GF-D8 (cell line): ENCODE data around the gene CILP2.

ENCODE experiments used
- DNase-seq: peaks from one replicate; lab custom pipeline; 2025; lab: John Stamatoyannopoulos, UW

The CILP2 gene

DNA sequence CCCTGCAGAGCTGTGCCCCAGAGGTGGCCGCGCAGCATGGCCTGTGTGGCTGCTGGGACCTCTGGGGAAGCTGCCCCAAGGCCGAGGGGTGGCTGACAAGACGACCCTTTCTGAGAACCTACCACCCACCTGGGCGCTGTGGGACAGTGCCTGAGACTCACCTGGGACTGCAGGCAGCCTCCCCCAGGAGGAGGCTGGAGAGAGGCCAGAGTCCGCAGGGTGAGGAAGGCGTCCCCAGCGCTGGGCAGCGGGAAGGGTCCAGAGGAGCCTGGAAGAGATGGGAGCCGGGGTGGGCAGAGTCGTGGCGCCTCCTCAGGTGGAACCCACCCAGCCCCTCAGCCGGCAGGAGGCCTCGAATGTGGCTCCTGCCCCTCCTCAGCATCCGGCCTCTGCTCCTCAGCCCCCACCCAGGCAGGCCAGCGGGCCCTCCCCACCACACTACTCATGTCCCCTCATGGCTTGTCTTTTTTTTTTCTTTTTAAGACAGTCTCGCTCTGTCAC is 25.3 kb downstream of the CILP2 start:
- DNase-seq: no peak

DNA sequence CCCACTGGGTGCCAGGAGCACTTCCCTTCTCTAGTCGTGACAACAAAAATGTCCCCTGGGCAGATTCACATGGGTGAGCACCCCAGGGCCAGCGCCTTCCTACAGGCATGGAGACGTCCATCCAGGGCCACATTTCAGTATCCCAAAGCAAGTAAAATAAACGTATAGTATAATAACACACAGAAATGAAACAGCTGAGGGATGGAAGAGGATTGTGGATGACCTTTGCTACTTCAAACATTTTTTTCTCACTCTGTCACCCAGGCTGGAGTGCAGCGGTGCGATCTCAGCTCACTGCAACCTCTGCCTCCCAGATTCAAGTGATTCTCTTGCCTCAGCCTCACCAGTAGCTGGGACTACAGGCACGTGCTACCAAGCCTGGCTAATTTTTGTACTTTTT is 28.2 kb downstream of the CILP2 start:
- DNase-seq: no peak

DNA sequence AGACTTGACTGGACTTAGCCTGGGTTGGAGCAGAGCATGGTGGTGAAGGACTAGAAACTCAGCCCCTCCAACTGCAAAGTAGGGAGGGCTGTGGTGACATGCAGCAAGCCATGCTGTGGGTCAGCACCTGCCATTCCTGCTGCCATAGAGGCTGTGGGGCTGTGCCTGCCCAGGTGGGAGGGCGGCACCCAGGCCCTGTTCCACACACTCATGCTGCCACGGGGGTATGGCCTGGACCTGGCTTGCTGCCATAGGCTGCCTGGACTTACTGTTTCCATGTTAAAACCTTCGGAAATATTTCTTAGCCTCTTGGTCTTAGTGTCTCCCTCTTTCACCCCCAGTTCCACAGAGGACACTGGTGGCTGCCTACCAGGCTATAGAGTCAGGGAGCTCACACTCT is 29.3 kb downstream of the CILP2 start:
- DNase-seq: no peak

DNA sequence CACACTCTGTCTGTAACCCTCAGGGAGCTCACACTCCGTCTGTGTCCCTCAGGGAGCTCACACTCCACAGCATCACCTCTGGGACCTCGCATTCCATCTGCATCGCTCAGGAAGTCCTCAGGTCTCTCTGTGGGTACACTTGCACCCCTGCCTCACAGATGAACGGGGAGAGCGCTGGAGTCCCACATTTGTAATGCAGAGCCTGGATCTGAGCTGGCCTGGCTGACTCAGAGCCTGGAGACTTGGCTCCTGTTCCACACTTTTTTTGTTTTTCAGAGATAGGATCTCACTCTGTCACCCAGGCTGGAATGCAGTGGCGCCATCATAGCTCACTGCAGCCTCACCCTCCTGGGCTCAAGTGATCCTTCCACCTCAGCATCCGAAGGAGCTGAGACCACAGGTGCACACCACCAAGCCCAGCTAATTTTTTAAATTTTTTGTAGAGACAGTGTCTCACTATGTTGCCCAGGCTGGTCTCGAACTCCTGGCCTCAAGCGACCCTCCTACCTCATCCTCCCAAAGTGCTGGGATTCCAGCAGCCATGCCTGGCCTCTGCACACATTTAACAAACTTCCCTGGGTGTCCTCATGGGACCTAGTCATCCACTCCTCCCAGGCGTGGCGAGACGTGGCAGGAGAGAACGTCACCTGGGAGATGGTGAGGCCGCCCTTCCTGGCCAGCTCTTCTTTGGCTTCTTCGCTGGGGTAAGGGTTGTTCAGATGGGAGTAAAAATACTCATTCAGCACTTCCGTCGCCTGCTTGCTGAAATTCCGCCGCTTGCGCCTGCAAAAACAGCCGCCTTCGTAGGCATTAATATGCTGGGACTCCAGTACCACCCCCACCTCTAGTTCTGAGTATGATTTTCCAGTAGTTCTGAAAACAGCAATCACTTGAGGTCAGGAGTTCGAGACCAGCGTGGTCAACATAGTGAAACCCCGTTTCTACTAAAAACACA is 31.0 kb downstream of the CILP2 start:
- DNase-seq: no peak

DNA sequence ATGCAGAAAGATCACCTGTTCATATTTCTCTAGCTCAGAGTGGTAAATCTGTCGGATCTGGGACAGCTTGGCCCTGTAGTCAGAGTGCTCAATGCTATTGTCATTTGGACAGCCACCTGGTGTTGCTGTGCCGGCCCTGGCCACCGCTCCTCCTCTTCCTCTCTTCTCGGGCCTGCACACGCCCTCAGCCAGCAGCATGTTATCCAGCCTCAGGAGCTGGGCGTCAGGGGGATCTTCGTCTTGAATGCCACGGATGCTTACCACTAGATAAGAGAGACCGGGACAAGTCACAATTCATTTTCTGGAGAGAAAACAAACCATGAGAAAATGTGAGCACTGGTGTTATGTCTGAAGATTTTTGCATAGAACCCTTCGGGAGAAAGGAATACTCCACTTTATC is 32.5 kb downstream of the CILP2 start:
- DNase-seq: no peak

DNA sequence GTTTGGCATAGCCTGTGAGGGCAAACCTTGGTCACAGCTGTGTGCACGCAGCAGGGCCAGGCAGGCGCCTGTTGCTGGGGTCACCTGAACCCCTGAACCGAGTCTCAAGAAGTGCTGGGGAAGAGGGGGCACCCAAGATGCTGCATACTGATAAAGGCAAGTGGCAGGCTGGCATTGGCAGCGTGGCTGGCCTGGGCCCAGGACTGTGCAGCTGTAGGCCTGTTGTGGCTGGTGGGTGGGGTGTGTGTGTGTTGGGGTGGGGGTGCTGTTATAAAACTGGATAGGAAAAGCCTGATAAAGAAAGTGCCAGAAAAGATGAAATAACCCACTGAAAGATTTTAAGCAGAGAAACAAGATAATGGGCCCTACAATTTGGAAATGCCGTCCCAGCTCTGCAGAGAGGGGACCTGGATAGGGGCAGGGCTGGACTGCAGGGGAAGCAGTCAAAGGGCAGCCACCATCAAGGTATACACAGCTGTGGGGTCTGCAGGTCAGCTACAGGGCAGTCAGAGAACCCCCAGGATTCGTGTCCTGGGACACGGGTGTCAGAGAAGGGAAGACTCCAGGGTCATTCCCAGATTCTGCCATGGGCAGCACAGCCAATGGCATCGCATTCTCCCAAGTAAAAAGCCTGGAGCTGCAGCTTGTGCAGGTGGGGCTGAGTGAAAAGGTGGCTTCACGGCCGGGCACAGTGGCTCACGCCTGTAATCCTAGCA is 33.2 kb downstream of the CILP2 start:
- DNase-seq: no peak

DNA sequence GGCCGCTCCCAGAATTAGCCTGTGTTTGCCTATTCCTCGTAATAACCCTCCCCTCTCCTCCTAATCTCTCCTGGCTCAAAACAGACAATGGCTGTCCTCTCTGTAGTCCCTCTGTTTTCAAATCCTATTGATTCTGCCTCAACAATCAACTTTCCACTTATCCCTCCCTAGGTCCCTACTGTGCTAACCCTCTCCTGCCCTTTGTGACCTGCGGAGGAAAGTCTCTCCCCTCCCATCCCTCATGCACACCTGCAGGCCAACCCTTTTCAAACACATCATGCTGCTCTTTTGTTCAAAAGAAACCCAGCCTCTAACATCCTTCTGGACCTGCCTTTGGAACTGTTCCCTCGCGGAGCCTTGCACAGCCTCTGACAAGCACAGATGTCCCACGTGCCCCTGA is 37.3 kb downstream of the CILP2 start:
- DNase-seq: no peak

DNA sequence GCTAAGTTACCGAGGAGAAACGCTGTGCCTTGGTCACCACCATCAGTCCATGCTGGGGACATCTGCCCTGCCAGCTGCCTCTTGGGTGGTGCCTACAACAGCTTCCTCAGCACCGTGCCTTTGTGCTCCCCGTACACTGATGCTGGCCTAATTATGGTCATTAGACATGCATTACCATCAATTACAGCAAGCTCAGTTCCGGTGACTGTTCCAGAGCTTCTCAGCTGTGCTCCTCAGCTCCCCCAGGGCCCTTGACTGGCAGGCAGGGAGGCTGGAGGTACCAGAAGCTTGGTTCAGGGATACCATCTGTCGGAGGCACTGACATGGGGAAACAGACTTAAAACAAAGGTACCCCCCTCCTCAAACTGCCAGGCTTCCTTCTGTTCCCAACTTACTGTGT is 40.2 kb downstream of the CILP2 start:
- no peak for DNase-seq

DNA sequence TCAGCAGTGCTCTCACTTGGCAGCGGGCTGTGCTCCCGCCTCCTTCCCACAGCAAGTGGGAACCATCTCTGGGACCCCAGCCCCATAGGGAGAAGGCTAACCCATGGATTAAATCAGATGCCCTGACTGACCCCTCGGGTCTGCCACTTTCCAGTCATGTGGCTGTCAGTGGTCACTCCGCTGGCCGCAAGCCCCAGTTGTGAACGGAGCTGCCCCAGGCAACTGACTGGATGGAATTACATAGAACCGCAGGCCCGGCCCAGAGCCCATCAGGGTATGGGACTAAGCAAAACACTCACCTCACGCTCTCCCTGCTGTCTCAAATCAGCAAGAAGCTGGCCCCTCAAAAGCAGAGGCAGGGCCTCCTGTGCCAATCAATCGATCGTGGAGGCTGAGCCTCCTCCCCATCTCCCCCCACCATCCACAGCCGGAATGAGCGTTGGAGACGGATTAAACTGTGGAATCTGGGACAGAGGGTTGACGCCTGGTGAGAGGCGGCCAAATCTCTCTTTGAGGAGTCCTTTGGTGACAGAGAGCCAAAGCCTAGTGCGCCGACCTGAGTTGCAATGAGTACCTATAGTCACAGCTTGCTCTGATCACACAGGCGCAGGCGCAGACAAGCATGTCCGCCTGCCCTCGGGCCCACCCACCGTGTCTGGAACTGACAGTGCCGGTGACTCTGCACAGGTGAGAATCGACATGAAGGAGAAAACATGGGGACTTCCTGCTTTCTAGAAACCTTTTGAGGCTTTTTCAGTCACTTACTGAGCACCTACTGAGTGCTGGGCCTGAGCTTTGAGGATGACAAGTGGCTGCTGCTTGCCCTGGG is 41.7 kb downstream of the CILP2 start:
- no peak for DNase-seq

DNA sequence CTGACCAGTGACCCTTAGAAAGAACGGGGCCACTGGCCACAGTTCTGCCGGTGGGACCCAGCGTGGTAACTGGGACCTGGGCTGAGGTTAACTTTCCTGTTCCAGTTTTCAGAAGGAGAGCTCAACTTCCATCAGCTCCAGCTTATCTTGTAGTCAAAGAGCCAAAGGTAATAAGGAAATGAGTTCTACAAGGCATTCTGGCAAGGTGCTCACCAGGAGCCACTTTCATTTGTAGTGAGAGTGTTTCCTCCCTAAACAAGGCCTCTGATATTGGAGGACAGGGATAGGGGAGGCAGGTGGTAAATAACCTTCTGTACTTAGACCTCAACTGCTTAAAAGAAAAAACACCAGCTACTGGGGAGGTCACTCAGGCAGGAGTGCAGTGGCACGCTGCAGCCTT is 42.4 kb downstream of the CILP2 start:
- no peak for DNase-seq

DNA sequence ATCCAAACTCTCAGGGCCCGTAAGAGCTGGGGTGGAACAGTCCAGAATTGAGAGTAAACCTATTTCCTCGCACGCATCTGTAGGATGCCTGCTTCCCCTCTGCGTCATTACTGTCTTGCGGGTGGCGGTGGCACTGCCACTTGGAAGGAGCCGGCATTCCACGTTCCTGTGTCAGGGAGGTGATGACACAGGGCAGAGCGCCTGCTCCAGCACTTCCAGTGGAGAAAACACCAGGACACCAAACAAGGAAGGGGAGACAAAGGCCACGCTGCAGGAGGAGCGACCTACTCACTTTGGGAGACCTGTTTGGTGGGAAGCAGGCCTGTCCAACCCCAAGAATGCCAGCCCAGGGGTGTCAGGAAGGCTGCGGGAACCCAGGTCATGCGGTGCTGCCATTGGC is 43.3 kb downstream of the CILP2 start:
- DNase-seq: no peak

DNA sequence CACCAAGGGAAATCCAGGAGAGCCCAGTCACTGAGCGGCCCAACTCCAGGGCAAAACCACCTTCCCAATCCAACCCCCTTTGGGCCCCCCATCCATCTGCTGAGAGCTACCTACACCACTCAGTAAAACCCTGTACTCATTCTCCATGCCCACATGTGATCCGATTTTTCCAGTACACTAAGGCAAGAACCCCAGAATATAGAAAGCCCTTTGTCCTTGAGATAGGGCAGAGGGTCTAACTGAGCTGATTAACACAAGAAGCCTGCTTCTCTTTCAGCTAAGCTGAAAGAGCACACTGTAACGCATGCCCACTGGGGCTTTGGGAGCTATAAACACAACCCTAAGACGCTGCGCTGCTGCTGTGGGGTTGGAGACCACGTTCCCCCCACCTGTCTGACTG is 44.4 kb downstream of the CILP2 start:
- no peak for DNase-seq

DNA sequence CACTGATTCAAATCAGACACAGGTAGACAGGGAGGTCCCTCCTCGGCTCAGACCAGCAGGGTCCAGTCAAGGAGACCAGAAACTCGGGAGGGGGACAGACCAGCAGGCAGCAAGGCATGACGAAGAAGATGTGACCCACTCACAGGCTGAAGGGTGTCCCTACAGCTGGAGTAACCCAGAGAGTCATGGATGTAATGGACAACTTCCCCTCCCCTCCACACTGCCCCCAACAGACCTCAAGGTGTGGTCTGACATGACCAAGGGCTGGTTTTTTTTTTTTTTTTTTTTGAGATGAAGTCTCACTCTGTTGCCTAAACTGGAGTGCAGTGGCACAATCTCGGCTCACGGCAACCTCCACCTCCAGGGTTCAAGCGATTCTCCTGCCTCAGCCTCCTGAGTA is 46.3 kb downstream of the CILP2 start:
- DNase-seq: no peak

DNA sequence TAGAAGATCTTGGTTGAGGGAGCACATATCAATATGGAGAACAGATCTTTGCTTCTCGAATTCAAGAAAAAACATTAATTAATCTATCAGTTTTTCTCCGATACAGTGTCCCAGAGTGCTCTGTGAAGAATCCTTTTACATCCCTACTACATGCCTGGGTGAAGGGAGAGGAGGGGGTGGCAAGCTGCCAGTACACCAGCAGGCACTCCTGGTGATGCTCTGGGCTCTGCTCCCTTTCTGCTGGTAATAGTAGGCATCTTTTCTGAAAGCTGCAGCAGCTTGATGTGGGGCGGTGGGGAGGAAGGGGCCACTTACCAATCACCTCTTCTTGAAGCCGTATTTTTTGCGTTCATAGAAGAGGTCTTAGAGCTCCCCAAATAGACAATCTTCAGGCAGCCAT is 49.7 kb downstream of the CILP2 start:
- no peak for DNase-seq

DNA sequence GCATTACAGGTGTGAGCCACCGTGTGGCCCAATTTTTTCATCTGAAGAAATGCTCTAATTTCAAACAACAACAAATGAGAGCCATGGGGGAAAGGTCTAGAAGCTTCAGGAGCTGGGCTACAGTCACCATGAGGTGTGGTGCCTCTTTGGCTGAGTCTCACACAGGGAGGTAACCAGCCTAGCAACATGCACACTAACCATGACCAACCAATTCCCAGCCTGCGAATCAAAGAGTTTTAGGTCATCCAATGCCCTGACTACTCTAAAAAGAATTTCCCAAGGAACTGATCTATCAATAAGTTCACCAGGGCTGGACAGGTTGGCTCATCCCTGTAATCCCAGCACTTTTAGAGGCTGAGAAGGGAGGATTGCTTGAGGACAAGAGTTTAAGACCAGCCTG is 50.5 kb downstream of the CILP2 start:
- no peak for DNase-seq

DNA sequence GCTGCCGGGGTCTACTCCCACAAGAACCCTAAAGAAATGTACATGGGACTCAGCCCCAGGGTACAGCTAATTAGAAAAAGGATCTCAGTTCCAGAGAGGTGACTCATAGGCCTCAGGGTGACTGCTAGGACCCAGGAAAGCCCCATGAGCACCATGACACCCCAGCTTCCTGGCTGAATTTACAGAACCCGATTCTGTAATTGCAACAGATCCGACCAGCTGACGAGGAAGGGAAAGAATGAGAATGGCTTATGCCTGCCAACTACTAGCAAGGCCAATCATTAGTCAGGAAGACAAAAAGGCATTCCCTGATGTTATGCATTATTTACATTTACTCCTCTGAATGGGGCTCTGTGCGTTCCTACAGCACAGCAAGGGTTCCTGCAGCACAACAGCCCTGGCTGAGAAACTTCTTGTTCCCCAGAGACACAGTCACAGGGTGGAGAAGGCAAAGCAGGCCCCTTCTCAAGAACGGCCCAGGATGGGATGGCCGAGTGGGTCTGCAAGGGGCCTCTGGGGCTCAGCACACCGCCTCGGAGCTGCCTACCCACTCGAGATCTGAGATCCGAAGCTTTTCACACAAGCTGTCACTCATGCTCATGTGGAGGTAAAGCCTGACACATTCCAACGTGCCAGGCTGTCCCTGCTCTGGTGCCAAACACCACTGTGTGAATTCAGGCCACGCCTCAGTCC is 53.2 kb downstream of the CILP2 start:
- peak; percentile 12 for DNase-seq

DNA sequence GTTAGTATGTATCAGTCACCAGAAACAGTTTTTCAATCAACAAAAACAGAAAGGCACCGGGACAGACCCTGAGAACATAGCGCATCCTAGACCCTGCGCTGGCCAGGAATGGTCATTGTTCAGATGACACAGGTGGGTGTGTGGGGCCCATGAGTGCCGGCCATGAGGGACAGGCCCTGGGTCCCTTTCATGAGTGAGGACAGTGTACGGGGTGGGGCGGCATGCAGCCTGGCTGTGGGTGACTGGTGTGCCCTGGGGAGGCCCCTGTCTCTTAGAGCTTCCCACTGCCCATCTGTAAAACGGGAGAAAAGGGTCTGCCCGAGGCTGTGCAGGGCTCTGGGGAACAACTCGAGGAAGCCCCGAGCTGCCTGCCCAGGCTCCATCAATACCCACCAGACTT is 54.6 kb downstream of the CILP2 start:
- no peak for DNase-seq

DNA sequence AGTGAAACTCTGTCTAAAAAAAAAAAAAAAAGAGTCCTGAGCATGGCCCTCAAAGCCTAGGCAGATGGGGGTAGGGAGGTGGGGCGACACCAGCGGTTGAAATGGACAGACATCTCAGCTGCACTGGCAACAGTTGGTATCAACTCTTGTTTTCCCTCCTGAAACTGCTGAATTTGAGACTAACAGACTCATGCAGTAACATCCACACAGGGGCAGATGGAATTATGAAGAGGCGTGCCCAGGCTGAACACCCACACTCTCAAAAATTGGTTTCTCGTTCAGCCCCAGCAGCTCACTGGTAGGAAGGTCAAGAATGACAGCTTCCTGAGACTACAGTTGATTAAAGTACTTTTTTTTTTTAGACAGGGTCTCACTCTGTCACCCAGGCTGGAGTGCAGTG is 56.3 kb downstream of the CILP2 start:
- DNase-seq: no peak

DNA sequence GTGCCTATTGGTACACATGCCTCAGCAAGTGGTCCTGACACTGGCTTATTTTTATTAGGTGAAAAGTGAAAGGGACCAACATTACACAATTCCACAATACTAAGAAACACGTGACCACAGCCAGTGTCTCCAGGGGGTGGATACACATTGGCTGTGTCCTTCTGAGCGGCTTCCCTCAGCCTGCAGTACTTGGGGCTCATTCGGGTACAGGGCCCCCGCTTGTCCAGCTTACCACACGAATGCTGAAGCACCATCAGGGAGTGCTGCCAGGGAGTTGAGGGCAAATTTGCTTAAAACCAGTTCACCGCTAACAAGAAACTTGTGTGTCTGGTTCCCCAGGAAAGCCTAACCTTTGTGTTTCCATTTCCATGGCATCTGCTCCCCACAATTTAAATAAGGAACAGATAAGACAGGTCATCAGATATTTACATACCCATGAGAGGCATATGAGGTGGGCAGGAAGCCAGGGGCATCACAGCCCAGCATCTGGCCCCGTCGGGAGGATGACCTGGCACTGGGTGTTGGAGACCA is 57.2 kb downstream of the CILP2 start:
- no peak for DNase-seq
